ENCODE results near the gene AHNAK2. TPM values are rescaled to one million over a fixed set of nuclear protein-coding genes. Genes with fewer than 3 reads are reported as not detected.
"Not testable (repeated sequence)": the region's sequence is repeated elsewhere in the genome, so short reads cannot be mapped to it uniquely, and the experiment has no call there.

Gene AHNAK2
- polyA plus RNA-seq, 1 donor = 31.8 TPM

DNA sequence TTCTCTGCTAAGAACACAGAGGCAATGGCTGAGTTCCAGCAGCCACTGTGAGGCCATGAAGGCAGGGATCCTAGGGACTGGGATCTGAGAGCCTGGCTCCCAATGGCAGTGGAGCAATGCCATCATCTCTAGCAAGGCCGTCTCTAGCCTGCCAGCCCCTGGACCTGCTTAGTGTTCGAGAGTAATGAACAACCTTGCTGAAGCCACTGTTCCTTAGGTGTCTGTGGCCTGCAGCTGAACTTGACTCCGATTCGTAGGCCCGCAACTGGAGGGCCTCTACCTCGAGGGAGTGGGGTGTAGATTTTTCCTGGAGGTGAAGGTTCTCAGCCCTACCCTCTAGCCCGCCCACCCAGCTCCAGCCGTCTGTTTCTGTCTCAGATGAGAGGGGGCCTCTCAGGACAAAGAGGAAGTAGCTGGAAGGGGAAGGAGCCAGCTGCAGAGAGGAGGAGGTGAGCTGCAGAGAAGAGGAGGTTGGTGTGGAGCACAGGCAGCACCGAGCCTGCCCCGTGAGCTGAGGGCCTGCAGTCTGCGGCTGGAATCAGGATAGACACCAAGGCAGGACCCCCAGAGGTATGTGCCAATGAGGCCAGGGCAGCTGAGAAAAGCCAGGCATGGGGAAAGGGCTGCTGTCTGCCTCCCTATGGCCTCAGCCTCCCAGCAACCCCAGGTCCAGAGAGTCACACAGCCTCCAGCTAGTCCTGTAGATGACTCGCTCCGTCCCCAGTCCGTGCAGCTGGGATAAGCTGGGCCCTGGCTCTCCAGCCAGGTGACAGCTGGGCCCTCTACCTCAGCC is 53.6 kb downstream of the AHNAK2 start, which contains the start of gene PLD4:
PLD4 (plus strand) TSS at position 459 of the 793 bp plus-strand sequence. CDS start 2,262 bp downstream, outside the sequence.
- DNase-seq = no peak

DNA sequence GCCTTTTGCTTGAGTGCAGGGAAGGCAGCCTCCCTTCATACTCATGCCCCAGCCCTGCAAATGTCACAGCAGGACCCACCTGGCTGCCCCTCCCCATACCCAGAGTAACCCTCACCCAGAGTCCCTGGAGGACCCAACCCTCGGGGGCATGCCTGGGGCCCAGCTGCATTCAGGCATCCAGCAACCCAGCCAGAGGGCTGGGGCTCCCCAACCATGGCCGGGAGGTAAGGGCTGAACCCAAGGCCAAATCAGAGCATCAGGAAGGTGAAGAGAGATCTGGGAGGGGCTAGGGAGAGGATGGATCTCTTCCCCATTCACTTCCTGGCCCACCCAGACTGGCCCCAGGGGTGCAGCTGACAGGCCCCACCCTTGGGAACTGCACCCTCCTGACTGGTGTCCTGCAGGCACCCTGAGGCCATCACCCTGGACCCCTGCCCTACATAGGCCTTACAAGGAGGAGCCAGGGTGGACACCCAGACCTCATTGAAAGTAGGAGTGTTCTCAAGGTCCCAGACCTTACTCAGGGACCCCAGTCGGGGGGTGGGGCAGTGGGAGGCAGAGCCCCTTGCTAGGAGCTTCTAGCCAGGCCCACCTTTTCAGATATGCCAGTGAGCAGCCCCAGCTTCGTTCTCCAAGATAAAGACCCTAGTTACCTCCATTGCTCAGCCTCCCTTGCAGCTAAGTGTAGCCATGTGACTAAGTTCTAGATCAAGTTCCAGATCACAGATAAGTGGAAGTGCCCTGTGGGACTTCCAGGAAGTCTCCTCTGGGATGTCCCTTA is 54.3 kb downstream of the AHNAK2 start:
- no peak for DNase-seq

DNA sequence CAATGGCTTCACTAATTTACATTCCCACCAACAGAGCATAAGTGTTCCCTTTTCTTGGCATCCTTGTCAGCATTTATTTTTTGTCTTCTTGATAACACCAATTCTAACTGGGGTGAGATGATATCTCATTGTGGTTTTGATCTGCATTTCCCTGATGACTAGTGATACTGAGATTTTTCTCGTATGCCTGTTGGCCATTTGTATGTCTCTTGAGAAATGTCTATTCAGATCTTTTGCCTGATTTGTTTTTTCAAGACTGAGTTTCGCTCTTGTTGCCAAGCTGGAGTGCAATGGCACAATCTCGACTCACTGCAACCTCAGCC is 58.2 kb downstream of the AHNAK2 start:
- DNase-seq = no peak

DNA sequence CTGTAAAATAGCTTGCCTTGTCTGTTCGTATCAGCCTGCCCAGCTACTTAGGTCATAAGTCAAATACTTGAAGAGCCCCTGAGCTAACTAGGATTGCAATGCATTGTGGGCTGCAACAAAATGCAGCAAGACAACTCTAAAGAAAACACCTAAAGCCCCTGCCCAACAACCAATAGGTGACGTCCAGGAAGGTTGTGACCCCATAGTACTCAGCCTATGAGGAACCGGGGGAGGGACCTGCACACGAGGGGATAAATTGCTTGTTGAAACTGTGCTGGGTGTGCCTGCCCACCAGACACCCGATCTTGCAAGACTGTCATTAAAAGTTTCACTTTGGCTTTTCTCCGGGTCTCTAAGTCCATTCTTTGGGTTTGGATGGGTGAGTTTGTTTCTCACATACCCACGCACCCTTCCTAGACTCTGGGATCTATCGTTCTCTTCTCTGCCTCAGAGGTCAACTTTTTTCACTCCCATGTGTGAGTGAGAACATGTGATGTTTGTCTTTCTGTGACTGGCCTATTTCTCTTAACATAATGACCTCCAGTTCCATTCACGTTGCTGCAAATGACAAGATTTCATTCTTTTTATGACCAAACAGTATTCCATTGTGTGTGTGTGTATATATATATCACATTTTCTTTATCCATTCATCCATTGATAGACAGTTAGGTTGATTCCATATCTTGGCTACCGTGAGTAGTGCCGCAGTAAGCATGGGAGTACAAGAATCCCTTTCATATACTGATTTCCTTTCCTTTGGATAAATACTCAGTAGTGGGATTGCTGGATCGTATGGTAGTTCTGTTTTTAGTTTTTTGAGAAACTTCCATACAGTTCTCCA is 58.8 kb downstream of the AHNAK2 start:
- not testable (repeated sequence) for DNase-seq

DNA sequence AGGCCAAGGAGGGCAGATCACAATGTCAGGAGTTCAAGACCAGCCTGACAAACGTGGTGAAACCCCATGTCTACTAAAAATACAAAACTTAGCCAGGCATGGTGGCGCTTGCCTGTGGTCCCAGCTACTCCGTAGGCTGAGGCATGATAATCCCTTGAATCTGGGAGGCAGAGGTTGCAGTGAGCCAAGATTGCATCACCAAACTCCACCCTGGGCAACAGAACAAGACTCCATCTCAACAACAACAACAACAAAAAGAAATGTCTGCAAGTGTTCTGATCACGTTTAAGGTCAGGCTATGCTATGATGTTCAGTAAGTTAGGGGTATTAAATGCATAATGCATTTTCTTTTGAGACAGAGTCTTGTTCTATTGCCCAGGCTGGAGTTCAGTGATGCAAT is 60.2 kb downstream of the AHNAK2 start:
- no peak for DNase-seq

DNA sequence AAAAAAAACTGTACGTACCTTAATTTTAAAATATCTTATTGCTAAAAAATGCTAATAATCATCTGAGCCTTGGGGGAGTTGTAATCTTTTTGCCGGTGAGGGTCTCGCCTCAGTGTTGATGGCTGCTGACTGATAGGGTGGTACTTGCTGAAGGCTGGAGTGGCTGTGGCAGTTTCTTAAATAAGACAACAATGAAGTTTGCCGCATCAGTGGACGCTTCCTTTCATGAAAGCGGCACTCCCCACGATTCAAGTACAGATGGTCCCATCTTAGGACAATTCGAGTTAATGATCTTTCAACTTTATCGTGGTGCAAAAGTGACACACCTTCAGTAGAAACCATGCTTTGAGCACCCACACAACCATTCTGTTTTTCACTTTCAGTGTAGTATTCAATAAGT is 61.1 kb downstream of the AHNAK2 start:
- no peak for DNase-seq

DNA sequence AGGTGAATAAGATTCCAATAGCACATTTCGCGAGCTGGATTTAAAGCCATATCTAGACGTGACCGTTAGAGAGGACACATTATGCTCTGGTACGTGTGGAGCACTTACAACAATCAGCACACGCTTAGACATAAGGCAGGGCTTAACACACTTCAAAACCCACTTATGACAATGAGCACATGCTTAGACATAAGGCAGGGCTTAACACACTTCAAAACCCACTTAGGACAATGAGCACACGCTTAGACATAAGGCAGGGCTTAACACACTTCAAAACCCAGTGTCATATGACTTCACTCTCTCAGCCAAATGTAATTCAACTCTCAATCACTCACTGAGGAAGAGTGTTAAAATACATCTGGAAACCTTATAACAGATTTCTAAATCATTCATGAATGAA is 64.7 kb downstream of the AHNAK2 start:
- DNase-seq = no peak

DNA sequence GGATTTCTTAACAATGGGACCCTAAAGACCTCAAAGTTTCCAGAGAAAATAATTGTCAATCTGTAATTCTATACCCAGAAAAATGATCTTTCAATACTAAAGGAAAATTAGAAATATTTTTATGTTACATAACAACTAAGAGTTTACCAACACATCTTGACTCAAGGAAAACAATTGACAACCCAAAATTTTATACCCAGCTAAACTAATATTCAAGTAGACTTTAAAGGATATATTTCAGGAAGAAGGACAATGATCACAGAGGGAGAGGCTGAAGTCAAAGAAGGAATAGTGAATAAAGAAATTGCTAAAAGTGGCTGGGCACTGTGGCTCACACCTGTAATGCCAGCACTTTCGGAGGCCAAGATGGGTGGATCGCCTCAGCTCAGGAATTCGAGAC is 66.1 kb downstream of the AHNAK2 start:
- DNase-seq = no peak

DNA sequence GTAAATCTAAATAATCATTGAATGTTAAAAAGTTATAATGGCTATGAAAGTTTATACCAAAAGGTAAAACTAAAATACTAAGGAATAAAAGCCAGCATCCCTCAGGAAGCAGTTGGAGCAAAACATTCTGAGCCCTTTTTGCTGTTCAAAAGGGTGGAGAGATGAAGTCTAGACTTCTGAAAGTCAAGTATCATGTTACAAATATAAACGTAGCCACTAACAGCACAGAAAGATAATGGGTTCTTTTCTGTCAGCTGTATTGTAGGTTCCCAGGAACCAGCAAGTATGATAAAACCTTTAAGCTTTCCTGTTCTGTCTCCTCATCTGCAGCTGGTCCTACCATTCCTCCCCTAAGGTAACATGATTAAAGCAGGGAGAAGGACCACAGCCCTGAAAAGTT is 69.9 kb downstream of the AHNAK2 start:
- DNase-seq = no peak

DNA sequence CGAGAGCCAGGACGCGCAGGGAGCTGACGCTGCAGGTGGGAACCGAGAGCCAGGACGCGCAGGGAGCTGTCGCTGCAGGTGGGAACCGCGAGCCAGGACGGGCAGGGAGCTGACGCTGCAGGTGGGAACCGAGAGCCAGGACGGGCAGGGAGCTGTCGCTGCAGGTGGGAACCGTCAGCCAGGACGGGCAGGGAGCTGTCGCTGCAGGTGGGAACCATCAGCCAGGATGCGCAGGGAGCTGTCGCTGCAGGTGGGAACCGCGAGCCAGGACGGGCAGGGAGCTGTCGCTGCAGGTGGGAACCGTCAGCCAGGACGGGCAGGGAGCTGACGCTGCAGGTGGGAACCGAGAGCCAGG is 72.6 kb downstream of the AHNAK2 start:
- not testable (repeated sequence) for DNase-seq

DNA sequence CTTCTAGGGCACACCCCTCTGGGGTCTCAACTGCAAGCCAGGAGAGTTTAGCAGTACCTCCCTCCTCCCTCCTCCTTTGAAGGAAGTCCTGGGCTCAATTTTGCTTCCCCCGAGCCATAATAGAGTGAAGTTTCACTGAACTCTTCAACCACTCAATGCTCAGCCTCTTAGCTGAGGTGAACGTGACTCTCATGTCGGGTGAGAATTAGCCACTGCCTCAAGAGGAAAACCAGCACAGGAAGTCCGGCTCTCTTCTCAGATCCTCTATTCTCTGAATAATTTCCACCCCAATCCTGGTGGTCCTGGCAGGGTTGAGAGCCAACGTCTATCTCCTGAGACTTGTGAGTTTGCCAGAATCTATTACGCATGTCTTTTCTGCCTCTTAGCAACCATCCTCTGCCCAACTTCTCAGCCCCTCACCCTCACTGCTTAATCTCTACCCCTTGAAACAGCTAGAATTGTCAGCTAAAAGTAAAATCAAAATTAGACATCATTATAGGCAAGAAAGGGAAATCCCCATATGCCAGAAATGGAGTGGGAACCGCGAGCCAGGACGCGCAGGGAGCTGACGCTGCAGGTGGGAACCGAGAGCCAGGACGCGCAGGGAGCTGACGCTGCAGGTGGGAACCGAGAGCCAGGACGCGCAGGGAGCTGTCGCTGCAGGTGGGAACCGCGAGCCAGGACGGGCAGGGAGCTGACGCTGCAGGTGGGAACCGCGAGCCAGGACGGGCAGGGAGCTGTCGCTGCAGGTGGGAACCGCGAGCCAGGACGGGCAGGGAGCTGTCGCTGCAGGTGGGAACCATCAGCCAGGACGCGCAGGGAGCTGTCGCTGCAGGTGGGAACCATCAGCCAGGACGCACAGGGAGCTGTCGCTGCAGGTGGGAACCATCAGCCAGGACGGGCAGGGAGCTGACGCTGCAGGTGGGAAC is 73.3 kb downstream of the AHNAK2 start:
- DNase-seq = not testable (repeated sequence)

DNA sequence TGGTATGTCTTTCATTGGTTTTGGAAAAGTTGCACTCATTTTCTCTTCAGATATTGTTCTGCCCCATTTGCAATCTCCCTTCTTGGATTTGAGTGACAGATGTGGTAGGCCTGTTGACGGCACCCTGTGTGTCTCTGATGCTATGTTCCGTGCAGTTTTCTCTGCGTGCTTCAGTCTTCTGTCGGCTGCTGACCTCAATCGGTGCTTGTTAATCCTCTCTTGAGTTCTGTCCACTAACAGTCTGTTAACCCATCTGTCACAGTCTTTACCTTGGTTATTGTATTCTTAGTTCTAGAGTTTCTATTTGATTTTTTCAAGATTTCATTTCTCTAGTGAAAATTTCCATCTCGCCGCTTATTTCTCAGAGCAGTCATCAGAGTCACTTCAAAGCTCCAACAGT is 74.2 kb downstream of the AHNAK2 start:
- no peak for DNase-seq

DNA sequence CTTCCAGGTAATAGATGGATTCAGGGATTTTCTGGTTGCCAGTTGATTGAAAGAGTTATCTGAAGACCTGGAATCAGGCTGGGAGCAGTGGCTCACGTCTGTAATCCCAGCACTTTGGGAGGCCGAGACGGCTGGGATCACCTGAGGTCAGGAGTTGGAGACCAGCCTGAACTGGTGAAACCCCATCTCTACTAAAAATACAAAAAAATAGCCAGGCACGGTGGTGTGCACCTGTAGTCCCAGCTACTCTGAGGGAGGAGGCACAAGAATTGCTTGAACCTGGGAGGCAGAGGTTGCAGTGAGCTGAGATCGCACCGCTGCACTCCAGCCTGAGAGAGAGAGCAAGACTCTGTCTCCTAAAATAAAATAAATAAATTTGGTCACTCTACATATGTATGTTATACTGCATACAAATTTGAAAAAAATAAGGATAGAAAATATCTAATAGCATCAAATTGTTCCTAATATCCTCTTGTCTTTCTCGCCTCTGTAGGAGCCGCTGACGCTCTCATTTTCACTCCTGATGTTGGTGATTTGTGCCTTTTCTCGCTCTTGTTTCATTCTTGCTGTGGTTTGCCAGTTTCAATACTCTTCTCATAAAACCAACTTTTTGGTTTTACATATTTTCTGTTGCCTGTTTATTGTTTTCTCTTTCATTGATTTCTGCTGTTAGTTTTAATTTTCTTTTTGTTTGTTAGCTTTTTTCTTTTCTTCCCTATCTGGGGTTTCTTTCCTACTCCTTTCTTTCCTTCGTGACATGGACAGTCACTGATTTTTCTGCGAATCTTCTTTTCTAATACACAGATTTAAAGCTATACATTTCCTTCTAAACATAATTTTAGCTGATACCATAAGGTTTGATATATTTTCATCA is 77.3 kb downstream of the AHNAK2 start:
- DNase-seq = no peak

DNA sequence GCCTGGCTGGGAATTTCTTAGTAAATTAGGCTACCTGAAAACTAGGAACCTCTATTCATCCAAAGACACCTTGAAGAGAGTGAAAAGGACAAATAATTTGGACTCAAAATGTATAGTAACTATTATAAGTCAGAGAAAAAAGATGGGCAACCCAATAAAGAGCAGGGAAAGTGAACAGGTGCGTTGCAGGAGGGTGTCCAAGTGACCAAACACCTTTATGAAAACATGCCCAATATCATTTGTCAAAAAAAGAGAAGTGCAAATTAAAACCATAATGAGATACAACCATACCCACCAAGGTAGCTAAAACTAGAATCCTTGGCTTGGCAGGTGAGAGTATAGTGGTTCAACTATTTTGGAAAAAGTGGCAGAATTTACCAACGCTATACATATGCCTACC is 78.4 kb downstream of the AHNAK2 start:
- no peak for DNase-seq

DNA sequence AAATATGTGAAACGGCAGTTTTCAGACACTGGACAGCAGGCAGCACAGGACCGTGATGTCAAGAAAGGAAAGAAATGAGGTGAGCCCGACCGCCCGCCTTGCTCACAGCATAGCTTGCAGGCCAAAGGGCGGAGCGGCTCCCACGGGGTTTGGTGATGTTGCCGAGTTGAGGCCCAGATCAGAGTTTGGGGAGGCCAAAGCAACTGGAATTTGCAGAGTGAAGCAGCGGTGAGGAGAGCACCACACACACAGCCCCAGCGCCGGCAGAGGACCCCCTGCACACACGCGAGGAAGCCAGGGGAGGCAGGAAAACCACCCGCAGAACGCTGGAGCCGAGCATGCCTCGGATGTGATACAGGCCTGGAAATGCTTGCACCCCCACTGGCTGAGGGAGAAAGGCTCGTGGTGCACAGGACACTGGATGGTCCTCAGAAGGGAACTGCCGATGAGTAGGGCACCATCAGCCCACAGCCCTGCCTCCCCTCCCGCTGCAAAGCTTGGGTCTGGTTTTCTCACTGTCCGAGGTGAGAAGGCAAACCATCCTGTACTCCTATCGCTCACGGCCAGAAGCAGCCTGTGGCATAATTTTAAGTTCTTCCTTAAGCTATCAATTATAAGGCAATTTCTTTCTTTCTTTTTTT is 79.2 kb downstream of the AHNAK2 start:
- peak; percentile 33 for DNase-seq

DNA sequence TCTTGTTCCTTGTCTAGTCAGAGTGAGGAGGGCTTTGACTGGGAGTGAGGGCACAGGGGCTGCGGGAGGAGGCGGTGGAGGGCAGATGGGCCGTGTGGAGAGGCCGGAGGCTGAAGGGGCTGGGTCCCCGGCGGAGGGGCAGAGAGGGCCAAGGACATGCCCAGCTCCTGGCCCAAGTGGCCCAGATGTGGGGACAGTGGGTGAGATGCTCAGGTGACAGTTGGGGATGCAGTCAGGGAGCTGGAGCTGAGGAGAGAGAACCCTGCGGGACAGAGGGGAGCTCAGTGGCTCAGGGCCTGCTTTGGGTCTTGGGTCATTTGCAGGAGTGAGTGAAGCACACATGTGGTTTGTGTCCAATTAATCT is 80.0 kb downstream of the AHNAK2 start:
- no peak for DNase-seq

DNA sequence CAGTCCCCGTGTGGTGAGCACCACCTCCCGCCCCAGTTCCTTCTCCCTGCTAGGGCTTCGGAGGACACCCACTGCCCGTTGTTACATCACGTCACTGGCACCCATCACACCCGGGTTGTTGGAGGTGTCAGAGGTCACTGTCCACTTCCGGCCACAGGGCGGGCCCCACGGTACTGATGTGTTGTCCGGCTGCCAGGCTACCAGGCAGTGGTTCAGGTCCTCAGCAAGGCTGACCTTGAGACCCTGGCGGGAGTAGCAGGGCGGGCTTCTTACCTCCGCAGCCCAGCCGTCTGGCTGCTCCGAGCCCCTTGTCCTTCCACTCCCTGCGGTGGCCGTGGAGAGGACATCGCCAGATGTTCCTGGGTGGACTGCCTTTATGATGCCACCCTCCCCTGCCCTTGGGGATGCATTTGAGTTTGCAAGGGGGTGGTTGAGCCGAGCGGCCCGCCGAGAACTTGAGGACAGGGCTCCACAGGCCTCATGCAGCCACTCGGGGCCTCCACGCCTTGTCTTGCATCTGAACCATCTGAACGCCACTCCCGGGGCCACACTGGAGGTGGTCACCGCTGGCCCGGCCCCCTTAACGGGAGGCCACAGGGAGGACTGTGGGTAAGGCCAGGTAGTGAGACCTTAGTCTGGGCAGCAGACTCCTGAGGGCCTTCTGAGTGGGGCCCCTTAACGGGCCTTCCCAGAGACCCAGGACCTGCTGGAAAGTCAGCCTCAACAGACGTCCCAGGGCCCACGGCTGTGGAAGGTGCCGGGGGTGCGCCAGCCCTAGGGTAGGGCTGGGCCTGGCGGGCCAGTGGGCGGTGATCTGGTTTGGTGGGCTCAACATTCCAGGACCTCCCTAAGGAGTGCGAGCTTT is 80.6 kb downstream of the AHNAK2 start:
- DNase-seq = no peak

DNA sequence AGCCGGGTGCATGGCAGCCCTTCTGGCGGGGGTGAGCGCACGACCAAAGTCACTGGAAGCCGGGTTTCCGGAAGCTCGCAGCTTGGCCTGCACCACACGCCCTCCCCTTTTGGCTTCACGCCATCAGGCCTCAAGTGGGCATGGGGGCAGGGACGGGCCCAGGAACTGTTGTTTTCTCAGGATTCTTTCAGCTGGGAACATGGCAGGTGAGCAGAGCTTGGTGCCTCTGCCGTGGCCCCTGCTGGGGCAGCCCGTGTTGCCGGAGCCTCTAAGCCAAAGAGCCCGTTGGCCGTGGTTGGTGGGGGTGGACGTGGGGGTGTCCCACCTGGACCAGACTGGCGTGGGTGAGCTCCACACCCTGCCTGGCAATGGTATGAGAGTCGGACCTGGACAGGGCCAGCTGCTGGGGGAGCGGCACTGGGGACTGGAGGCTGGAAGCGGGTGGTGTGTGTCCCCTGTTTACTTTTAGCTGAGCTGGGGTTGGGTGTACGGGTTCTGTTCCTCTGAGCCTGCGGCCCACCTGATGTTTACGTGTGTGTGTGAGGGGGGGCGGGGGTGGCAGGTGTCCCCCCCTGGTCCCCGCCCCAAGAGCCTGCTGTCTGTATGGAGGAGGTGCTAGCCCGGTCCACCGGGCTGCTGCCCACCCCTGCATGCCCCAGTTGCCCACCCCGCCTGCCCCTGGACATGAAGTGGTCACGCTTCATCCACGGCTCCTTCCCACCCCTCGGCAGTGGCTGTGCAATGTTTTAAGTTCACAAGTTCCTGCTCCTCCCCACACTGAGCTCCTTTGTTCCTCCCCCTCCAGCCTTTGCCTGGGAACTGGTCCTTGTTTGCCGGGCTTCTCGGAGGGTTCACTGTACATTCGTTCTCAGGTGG is 82.2 kb downstream of the AHNAK2 start:
- DNase-seq = no peak

Data from hindlimb muscle (tissue), 1 donor.